HEK293 (cell line): ENCODE data around the gene NF2.

Source experiments
- CTCF ChIA-PET: fragments of 350-600 bp; formaldehyde crosslinking; extraction: SDS; loops from one replicate; lab custom pipeline; 2021; ENCODE audit warnings: antibody characterized with exemption; lab: Yijun Ruan, JAX
- POLR2A ChIA-PET: fragments of 300-600 bp; formaldehyde crosslinking; extraction: SDS; loops from one replicate; lab custom pipeline; 2020; ENCODE audit warnings: antibody characterized with exemption, inconsistent platforms; lab: Yijun Ruan, JAX
- H3K27ac ChIP-seq: fragments of 200-500 bp; sonication (Bioruptor generic); 2 replicates; pipeline ENCODE4 v1.5.1; 2014; ENCODE audit warnings: low read depth, low read length, control low read depth, inconsistent platforms; ENCODE audit errors: extremely low read depth
- H3K36me3 ChIP-seq, 2 experiments: fragments of 200-500 bp in 1 of 2; sonication (Bioruptor generic) in 1 of 2; 1 replicate in 1 of 2; 2 replicates in 1 of 2; pipeline ENCODE4 v1.5.1; 2014 to 2017; ENCODE audit warnings: inconsistent platforms in 2 of 2, low read length in 2 of 2; ENCODE audit not compliant: control insufficient read depth in 2 of 2, insufficient read depth in 1 of 2
- H3K4me1 ChIP-seq: fragments of 200-500 bp; sonication (Bioruptor generic); 2 replicates; pipeline ENCODE4 v1.5.1; 2014; ENCODE audit warnings: mild to moderate bottlenecking, low read length, inconsistent platforms; ENCODE audit not compliant: control insufficient read depth, insufficient read depth
- H3K4me3 ChIP-seq: 2 replicates; pipeline ENCODE4 v1.5.1; 2011; ENCODE audit warnings: low read depth, mild to moderate bottlenecking, control low read depth, low read length, moderate library complexity
- H3K9me3 ChIP-seq: fragments of 200-500 bp; sonication (Bioruptor generic); 2 replicates; pipeline ENCODE4 v1.5.1; 2014; ENCODE audit warnings: low read depth, low read length, inconsistent platforms; ENCODE audit not compliant: control insufficient read depth, insufficient read depth
- BCL6B ChIP-seq: fragments of 450-650 bp; formaldehyde crosslinking; IDR thresholded peaks from 2 replicates; pipeline ENCODE4 v1.5.1; 2017; ENCODE audit warnings: missing biosample characterization, missing genetic modification characterization
- PRDM10 ChIP-seq: fragments of 450-650 bp; formaldehyde crosslinking; IDR thresholded peaks from 2 replicates; pipeline ENCODE4 v1.5.1; 2016; ENCODE audit warnings: missing biosample characterization, missing genetic modification characterization
- REPIN1 ChIP-seq: fragments of 450-650 bp; formaldehyde crosslinking; IDR thresholded peaks from 2 replicates; pipeline ENCODE4 v1.5.1; 2017; ENCODE audit warnings: missing biosample characterization, missing genetic modification characterization, low read depth
- TSHZ1 ChIP-seq: fragments of 450-650 bp; formaldehyde crosslinking; IDR thresholded peaks from 2 replicates; pipeline ENCODE4 v1.5.1; 2016; ENCODE audit warnings: missing biosample characterization, missing genetic modification characterization, borderline replicate concordance
- ZBTB20 ChIP-seq: fragments of 450-650 bp; formaldehyde crosslinking; IDR thresholded peaks from 2 replicates; pipeline ENCODE4 v1.5.1; 2016; ENCODE audit warnings: missing biosample characterization, missing genetic modification characterization
- ZBTB26 ChIP-seq: fragments of 450-650 bp; formaldehyde crosslinking; optimal IDR thresholded peaks from 2 replicates; pipeline ENCODE3; 2016; ENCODE audit warnings: missing biosample characterization, mild to moderate bottlenecking, missing genetic modification characterization
- ZBTB44 ChIP-seq: fragments of 450-650 bp; IDR thresholded peaks from 2 replicates; pipeline ENCODE4 v1.5.1; 2018; ENCODE audit warnings: missing biosample characterization, mild to moderate bottlenecking, missing genetic modification characterization
- ZNF24 ChIP-seq: fragments of 450-650 bp; formaldehyde crosslinking; IDR thresholded peaks from 2 replicates; pipeline ENCODE4 v1.5.1; 2016; ENCODE audit warnings: missing biosample characterization, missing genetic modification characterization
- ZNF518A ChIP-seq: fragments of 450-650 bp; formaldehyde crosslinking; conservative IDR thresholded peaks from 2 replicates; pipeline ENCODE4 v1.5.1; 2016; ENCODE audit warnings: low read depth, missing biosample characterization, missing genetic modification characterization
- ZNF555 ChIP-seq: fragments of 450-650 bp; formaldehyde crosslinking; conservative IDR thresholded peaks from 2 replicates; pipeline ENCODE4 v1.5.1; 2017; ENCODE audit warnings: missing biosample characterization, mild to moderate bottlenecking, missing genetic modification characterization, inconsistent platforms
- ZNF596 ChIP-seq: fragments of 450-650 bp; IDR thresholded peaks from 2 replicates; pipeline ENCODE4 v1.5.0; 2018; ENCODE audit warnings: missing biosample characterization, mild to moderate bottlenecking, missing genetic modification characterization, moderate library complexity
- ZNF621 ChIP-seq: fragments of 450-650 bp; formaldehyde crosslinking; IDR thresholded peaks from 2 replicates; pipeline ENCODE4 v1.5.1; 2017; ENCODE audit warnings: missing biosample characterization, missing genetic modification characterization
- ZNF639 ChIP-seq: fragments of 450-650 bp; formaldehyde crosslinking; IDR thresholded peaks from 2 replicates; pipeline ENCODE4 v1.5.1; 2016; ENCODE audit warnings: missing biosample characterization, missing genetic modification characterization
- ZNF654 ChIP-seq: fragments of 450-650 bp; formaldehyde crosslinking; IDR thresholded peaks from 2 replicates; pipeline ENCODE4 v1.5.1; 2016; ENCODE audit warnings: low read depth, missing biosample characterization, missing genetic modification characterization
- ZNF777 ChIP-seq: fragments of 450-650 bp; formaldehyde crosslinking; IDR thresholded peaks from 2 replicates; pipeline ENCODE4 v1.5.1; 2017; ENCODE audit warnings: missing biosample characterization, missing genetic modification characterization, borderline replicate concordance
- ZNF785 ChIP-seq: fragments of 450-650 bp; formaldehyde crosslinking; IDR thresholded peaks from 2 replicates; pipeline ENCODE4 v1.5.1; 2016; ENCODE audit warnings: missing biosample characterization, missing genetic modification characterization
- ZNF792 ChIP-seq: fragments of 450-650 bp; formaldehyde crosslinking; IDR thresholded peaks from 2 replicates; pipeline ENCODE4 v1.5.1; 2016; ENCODE audit warnings: missing biosample characterization, missing genetic modification characterization

Gene NF2

GRCh38 chr22:29621761-29622526, 18.5 kb downstream of the NF2 start:
- Histone ChIP-seq H3K27ac (peak overlapping the region; percentile 46; the same call in 1 of the 2 replicates), H3K36me3 (no peaks in the 10 kb centered on the region), H3K9me3 (no peaks in the 10 kb centered on the region), H3K4me3 (no peak overlapping the region; the same call in 1 of the 2 replicates), H3K4me1 (peaks cover 37% of the 10 kb centered on the region)
- ChIA-PET POLR2A (interaction anchor here (1.0 kb wide), 1 partner anchor 20 kb away, joined by 6 read pairs; no protein-coding TSS in a partner anchor), CTCF (interaction anchor here (1.0 to 2.2 kb wide), 7 partner anchors 8 to 467 kb away, joined by 3 to 9 read pairs (median 5); partner anchors contain the start of gene THOC5)
- TF ChIP-seq ZNF777 (tag by site-specific recombination) (no peak), ZNF639 (peak; percentile 97), ZNF555 (no peak), PRDM10 (tag by site-specific recombination) (0 out of 2 replicates have a peak, but pooled peaks have one; percentile 7), ZBTB44 (tag by site-specific recombination) (peak; percentile 75), ZNF518A (tag by site-specific recombination) (no peak; the same call in 1 of the 2 replicates), ZNF596 (tag by site-specific recombination) (no peak), ZBTB26 (no peak), ZBTB20 (no peak), ZNF785 (no peak), ZNF792 (tag by site-specific recombination) (no peak), ZNF24 (tag by site-specific recombination) (peak; percentile 91), REPIN1 (tag by site-specific recombination) (no peak), ZNF621 (no peak), TSHZ1 (tag by site-specific recombination) (peak; percentile 97), BCL6B (tag by site-specific recombination) (0 out of 2 replicates have a peak, but pooled peaks have one; percentile 7), ZNF654 (tag by site-specific recombination) (no peak; the same call in 1 of the 2 replicates)
